Measurements from ENCODE around the gene BTBD19.

GRCh38 chr1:44832056-44832705 lies 23.9 kb downstream of the BTBD19 start:
- TF ChIP-seq POLR2A (IDR thresholded peaks at IDR 0.05) (no peak), CTCF (IDR thresholded peaks at IDR 0.05) (no peak)

Measured in body of pancreas (tissue), 4 donors.